ENCODE results near the gene GLI3. TPM values are rescaled to one million over a fixed set of nuclear protein-coding genes. Genes with fewer than 3 reads are reported as not detected.

The GLI3 gene
- total RNA-seq, 1 donor: 4.3 TPM

GRCh38 chr7:42248579-42248978, 11.6 kb upstream of the GLI3 start:
- TF ChIP-seq CTCF (IDR thresholded peaks at IDR 0.05; ENCODE audit: insufficient read depth, low read depth, low read length): no peak
- DNase-seq (ENCODE audit: low read depth): no peak
- H3K4me3 ChIP-seq (ENCODE audit: low read depth, low read length): no peak overlapping the region

- no peak overlapping the region for H3K4me3 ChIP-seq (ENCODE audit: low read depth, low read length)
Measured at GRCh38 chr7:42247301-42247700, 10.3 kb upstream of the GLI3 start.

DNA sequence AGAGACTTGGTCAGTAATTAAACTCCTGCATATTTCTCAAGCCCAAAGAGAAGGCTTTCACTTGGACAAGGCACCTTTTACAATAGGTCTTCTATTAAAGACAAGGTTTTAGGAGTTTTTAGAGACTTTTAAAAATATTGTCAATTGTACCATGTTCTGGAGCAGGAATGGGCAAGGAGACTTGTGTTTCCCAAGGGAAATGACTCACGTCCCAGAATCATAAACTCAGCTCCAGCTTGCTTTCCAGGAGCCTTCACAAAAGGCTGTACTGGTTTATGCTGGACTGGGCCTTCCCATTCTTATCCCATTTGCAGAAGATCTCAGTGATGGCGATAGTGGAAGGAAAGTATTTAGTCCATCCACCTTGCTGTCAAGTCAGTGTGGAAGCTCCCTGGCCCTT, 7.8 kb upstream of the GLI3 start:
- DNase-seq (ENCODE audit: low read depth): peak; percentile 76
- TF ChIP-seq CTCF (IDR thresholded peaks at IDR 0.05; ENCODE audit: insufficient read depth, low read depth, low read length): no peak
- H3K4me3 ChIP-seq (ENCODE audit: low read depth, low read length): no peak overlapping the region

More at GRCh38 chr7:42247301-42247700, 10.3 kb upstream of the GLI3 start:
- peak; percentile 45 for DNase-seq (ENCODE audit: low read depth)
- peak; percentile 36 for TF ChIP-seq CTCF (IDR thresholded peaks at IDR 0.05; ENCODE audit: insufficient read depth, low read depth, low read length)

- TF ChIP-seq CTCF (IDR thresholded peaks at IDR 0.05; ENCODE audit: insufficient read depth, low read depth, low read length): no peak
- H3K4me3 ChIP-seq (ENCODE audit: low read depth, low read length): no peak overlapping the region
- DNase-seq (ENCODE audit: low read depth): no peak
Measured at GRCh38 chr7:42242381-42242780, 5.4 kb upstream of the GLI3 start.

GRCh38 chr7:42241424-42241823, 4.4 kb upstream of the GLI3 start:
- H3K4me3 ChIP-seq (ENCODE audit: low read depth, low read length): no peak overlapping the region
- no peak for TF ChIP-seq CTCF (IDR thresholded peaks at IDR 0.05; ENCODE audit: insufficient read depth, low read depth, low read length)
- no peak for DNase-seq (ENCODE audit: low read depth)

GRCh38 chr7:42240416-42240815, 3.4 kb upstream of the GLI3 start:
- DNase-seq (ENCODE audit: low read depth): no peak
- no peak for TF ChIP-seq CTCF (IDR thresholded peaks at IDR 0.05; ENCODE audit: insufficient read depth, low read depth, low read length)
- H3K4me3 ChIP-seq (ENCODE audit: low read depth, low read length): no peak overlapping the region

GRCh38 chr7:42238709-42239366, 1.8 kb upstream of the GLI3 start:
- H3K4me3 ChIP-seq (ENCODE audit: low read depth, low read length): no peak overlapping the region
- no peak for TF ChIP-seq CTCF (IDR thresholded peaks at IDR 0.05; ENCODE audit: insufficient read depth, low read depth, low read length)
- peak; percentile 87 for DNase-seq (ENCODE audit: low read depth)

All from fibroblast of villous mesenchyme (primary cell).